Measurements from ENCODE around the gene NUP98.

DNA sequence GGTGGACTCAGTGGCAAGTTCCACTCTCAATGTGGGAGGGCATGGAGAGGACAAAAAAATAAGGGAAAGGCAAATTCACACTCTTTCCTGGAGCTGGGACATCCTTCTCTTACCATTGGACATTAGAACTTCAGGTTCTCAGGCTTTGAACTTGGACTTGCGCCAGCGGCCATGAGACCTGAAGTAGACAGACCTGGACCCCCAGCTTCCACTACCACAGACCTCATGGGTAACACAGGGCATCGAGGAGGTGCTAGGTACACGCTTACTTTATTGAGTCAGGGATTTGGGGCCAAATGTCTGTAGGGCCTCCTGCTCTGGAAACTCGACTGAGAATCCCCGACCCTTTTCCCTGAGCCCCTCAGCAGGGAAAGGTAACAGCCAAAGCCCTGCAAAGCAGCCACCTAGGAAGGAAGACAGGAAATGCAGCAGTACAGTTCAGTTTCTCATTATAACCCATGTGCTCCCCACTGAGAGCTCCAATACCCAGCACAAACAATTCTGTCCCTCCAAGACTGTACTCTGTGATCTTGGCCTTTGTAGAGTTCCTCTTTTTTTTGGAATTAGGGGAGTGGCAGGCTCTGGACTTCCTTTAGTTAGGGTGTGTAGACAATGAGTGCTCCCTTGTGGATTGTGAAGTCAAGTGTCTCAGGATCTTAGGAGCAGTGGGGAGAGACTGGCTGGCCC is 131.9 kb downstream of the NUP98 start:
- TF ChIP-seq, protein P1, sequence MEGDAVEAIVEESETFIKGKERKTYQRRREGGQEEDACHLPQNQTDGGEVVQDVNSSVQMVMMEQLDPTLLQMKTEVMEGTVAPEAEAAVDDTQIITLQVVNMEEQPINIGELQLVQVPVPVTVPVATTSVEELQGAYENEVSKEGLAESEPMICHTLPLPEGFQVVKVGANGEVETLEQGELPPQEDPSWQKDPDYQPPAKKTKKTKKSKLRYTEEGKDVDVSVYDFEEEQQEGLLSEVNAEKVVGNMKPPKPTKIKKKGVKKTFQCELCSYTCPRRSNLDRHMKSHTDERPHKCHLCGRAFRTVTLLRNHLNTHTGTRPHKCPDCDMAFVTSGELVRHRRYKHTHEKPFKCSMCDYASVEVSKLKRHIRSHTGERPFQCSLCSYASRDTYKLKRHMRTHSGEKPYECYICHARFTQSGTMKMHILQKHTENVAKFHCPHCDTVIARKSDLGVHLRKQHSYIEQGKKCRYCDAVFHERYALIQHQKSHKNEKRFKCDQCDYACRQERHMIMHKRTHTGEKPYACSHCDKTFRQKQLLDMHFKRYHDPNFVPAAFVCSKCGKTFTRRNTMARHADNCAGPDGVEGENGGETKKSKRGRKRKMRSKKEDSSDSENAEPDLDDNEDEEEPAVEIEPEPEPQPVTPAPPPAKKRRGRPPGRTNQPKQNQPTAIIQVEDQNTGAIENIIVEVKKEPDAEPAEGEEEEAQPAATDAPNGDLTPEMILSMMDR (IDR thresholded peaks at IDR 0.05): no peak
- TF ChIP-seq POLR2A (IDR thresholded peaks at IDR 0.05): no peak
- TF ChIP-seq POLR2AphosphoS5 (IDR thresholded peaks at IDR 0.05): no peak
